ENCODE measurements around the gene KBTBD12.
"Not testable (repeated sequence)": the region's sequence is repeated elsewhere in the genome, so short reads cannot be mapped to it uniquely, and the experiment has no call there.

KBTBD12 gene

GRCh38 chr3:127915115-127915936 is at the start of gene KBTBD12:
Gene KBTBD12, plus strand, starts transcription at chr3:127915232. Its CDS starts 7,830 bp downstream, at chr3:127923062.
- no peak for TF ChIP-seq CTCF (IDR thresholded peaks at IDR 0.05; ENCODE audit: low read length, missing control alignments)
- DNase-seq (ENCODE audit: low read depth) = no peak
- peak within 1 kb of the TSS; percentile 7 for H3K4me3 ChIP-seq (replicated peaks; ENCODE audit: low read depth, low read length)

- H3K4me3 ChIP-seq (replicated peaks; ENCODE audit: low read depth, low read length) = no peak overlapping the region
- peak; percentile 13 for TF ChIP-seq CTCF (IDR thresholded peaks at IDR 0.05; ENCODE audit: low read length, missing control alignments)
- peak; percentile 38 for DNase-seq (ENCODE audit: low read depth)
These were observed 49.1 kb upstream of the KBTBD12 start for GRCh38 chr3:127865941-127866340.

- no peak for DNase-seq (ENCODE audit: low read depth)
- no peak overlapping the region for H3K4me3 ChIP-seq (replicated peaks; ENCODE audit: low read depth, low read length)
- TF ChIP-seq CTCF (IDR thresholded peaks at IDR 0.05; ENCODE audit: low read length, missing control alignments) = no peak
These were observed 47.6 kb upstream of the KBTBD12 start for GRCh38 chr3:127867412-127867811.

- peak; percentile 9 for DNase-seq (ENCODE audit: low read depth)
- H3K4me3 ChIP-seq (replicated peaks; ENCODE audit: low read depth, low read length) = no peak overlapping the region
- no peak for TF ChIP-seq CTCF (IDR thresholded peaks at IDR 0.05; ENCODE audit: low read length, missing control alignments)
These were observed 47.0 kb upstream of the KBTBD12 start for GRCh38 chr3:127867986-127868385.

- no peak for DNase-seq (ENCODE audit: low read depth)
- TF ChIP-seq CTCF (IDR thresholded peaks at IDR 0.05; ENCODE audit: low read length, missing control alignments) = no peak
These were observed 44.9 kb upstream of the KBTBD12 start for GRCh38 chr3:127870156-127870555.

GRCh38 chr3:127874097-127874496 is 40.9 kb upstream of the KBTBD12 start:
- not testable (repeated sequence) for DNase-seq (ENCODE audit: low read depth)

More at GRCh38 chr3:127870156-127870555, 44.9 kb upstream of the KBTBD12 start:
- H3K4me3 ChIP-seq (replicated peaks; ENCODE audit: low read depth, low read length) = no peak overlapping the region

GRCh38 chr3:127881586-127881985 is 33.4 kb upstream of the KBTBD12 start:
- H3K4me3 ChIP-seq (replicated peaks; ENCODE audit: low read depth, low read length) = no peak overlapping the region
- no peak for TF ChIP-seq CTCF (IDR thresholded peaks at IDR 0.05; ENCODE audit: low read length, missing control alignments)
- DNase-seq (ENCODE audit: low read depth) = no peak

More at GRCh38 chr3:127874097-127874496, 40.9 kb upstream of the KBTBD12 start:
- not testable (repeated sequence) for H3K4me3 ChIP-seq (replicated peaks; ENCODE audit: low read depth, low read length)

Measured in fibroblast of pulmonary artery (primary cell).